ENCODE results near the gene ZNF319. TPM values are rescaled to one million over a fixed set of nuclear protein-coding genes. Genes with fewer than 3 reads are reported as not detected.

ZNF319 gene
- total RNA-seq, 1 donor: 4.3 TPM

- Histone ChIP-seq H3K9me3 (ENCODE audit: low read depth, low read length) (no peaks in the 10 kb centered on the region), H4K20me1 (ENCODE audit: insufficient read depth, low read length) (peaks cover 36% of the 10 kb centered on the region), H3K4me2 (ENCODE audit: insufficient read depth, low read length) (peak overlapping the region; percentile 99), H2AFZ (ENCODE audit: low read length) (peak overlapping the region; percentile 6), H3K4me1 (ENCODE audit: insufficient read depth, low read length) (peaks cover 20% of the 10 kb centered on the region), H3K27me3 (ENCODE audit: insufficient read depth, low read length) (no peaks in the 10 kb centered on the region), H3K36me3 (ENCODE audit: insufficient read depth, low read length) (peaks cover 46% of the 10 kb centered on the region), H3K4me3 (ENCODE audit: insufficient read depth, low read length) (peak overlapping the region; percentile 97), H3K27ac (ENCODE audit: low read depth, low read length) (peak overlapping the region; percentile 45), H3K79me2 (ENCODE audit: insufficient read depth, low read length) (peaks cover 25% of the 10 kb centered on the region)
- peak; percentile 95 for DNase-seq (ENCODE audit: insufficient read length, low spot score, missing footprints)
- peak; percentile 13 for TF ChIP-seq CTCF (IDR thresholded peaks at IDR 0.05; ENCODE audit: extremely low read depth, low read depth, low read length)
These were observed 1.0 kb downstream of the ZNF319 start for GRCh38 chr16:57999366-57999970.

DNA sequence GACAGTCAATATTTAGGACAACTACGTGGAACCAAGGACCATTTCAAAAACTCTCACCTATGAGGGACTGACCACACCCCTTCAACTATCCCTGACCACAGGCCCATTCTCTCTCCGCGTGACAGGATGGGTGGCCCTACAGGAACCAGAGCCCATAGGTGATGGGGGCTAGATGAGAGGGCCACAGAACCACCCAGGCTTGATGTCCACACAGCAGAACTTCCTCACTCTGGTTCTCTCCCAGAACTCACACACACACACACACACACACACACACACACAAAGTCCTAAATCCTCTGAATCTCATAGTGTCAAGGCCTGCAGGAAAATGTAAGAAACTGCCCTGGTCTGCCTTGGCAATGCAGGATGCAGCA lies 1.5 kb downstream of the ZNF319 start:
- DNase-seq (ENCODE audit: insufficient read length, low spot score, missing footprints): no peak
- H2AFZ ChIP-seq (ENCODE audit: low read length): no peak overlapping the region
- peaks cover 25% of the 10 kb centered on the region for H3K79me2 ChIP-seq (ENCODE audit: insufficient read depth, low read length)
- peak overlapping the region; percentile 97 for H3K4me3 ChIP-seq (ENCODE audit: insufficient read depth, low read length)
- H3K4me1 ChIP-seq (ENCODE audit: insufficient read depth, low read length): peaks cover 20% of the 10 kb centered on the region
- H3K27me3 ChIP-seq (ENCODE audit: insufficient read depth, low read length): no peaks in the 10 kb centered on the region
- no peak for TF ChIP-seq CTCF (IDR thresholded peaks at IDR 0.05; ENCODE audit: extremely low read depth, low read depth, low read length)
- H3K4me2 ChIP-seq (ENCODE audit: insufficient read depth, low read length): peak overlapping the region; percentile 99
- H3K27ac ChIP-seq (ENCODE audit: low read depth, low read length): peak overlapping the region; percentile 45
- H3K9me3 ChIP-seq (ENCODE audit: low read depth, low read length): no peaks in the 10 kb centered on the region
- peaks cover 48% of the 10 kb centered on the region for H3K36me3 ChIP-seq (ENCODE audit: insufficient read depth, low read length)
- H4K20me1 ChIP-seq (ENCODE audit: insufficient read depth, low read length): peaks cover 38% of the 10 kb centered on the region

DNA sequence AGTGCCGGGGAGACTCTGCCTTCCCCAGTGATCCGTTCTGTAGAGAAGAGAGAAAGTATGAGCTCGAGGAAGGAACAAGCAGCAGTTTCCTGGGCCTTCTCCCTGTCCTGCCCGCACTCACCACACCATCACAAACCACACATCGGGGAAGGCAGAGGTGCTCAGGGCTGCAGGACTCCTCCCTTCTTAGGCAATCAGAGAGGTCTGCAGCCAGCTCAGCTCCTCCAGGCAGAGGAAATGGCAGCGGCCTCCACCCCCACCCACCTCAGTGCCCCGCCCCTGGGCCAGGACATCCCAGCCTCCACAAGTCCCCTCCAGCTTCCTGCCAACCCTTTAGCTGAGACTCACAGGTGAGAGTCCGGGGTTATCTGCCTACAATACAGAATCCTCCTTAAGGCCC lies 2.0 kb downstream of the ZNF319 start:
- Histone ChIP-seq H3K79me2 (ENCODE audit: insufficient read depth, low read length) (peaks cover 25% of the 10 kb centered on the region), H3K9me3 (ENCODE audit: low read depth, low read length) (no peaks in the 10 kb centered on the region), H3K27ac (ENCODE audit: low read depth, low read length) (no peak overlapping the region), H3K4me1 (ENCODE audit: insufficient read depth, low read length) (peaks cover 20% of the 10 kb centered on the region), H2AFZ (ENCODE audit: low read length) (no peak overlapping the region), H3K36me3 (ENCODE audit: insufficient read depth, low read length) (peaks cover 48% of the 10 kb centered on the region), H3K4me2 (ENCODE audit: insufficient read depth, low read length) (no peak overlapping the region), H3K27me3 (ENCODE audit: insufficient read depth, low read length) (no peaks in the 10 kb centered on the region), H3K4me3 (ENCODE audit: insufficient read depth, low read length) (no peak overlapping the region), H4K20me1 (ENCODE audit: insufficient read depth, low read length) (peaks cover 38% of the 10 kb centered on the region)
- peak; percentile 87 for DNase-seq (ENCODE audit: insufficient read length, low spot score, missing footprints)
- no peak for TF ChIP-seq CTCF (IDR thresholded peaks at IDR 0.05; ENCODE audit: extremely low read depth, low read depth, low read length)

- peaks cover 41% of the 10 kb centered on the region for H4K20me1 ChIP-seq (ENCODE audit: insufficient read depth, low read length)
- H3K4me1 ChIP-seq (ENCODE audit: insufficient read depth, low read length): peaks cover 20% of the 10 kb centered on the region
- no peaks in the 10 kb centered on the region for H3K27me3 ChIP-seq (ENCODE audit: insufficient read depth, low read length)
- H3K4me3 ChIP-seq (ENCODE audit: insufficient read depth, low read length): no peak overlapping the region
- no peaks in the 10 kb centered on the region for H3K9me3 ChIP-seq (ENCODE audit: low read depth, low read length)
- H3K27ac ChIP-seq (ENCODE audit: low read depth, low read length): no peak overlapping the region
- H3K4me2 ChIP-seq (ENCODE audit: insufficient read depth, low read length): no peak overlapping the region
- H2AFZ ChIP-seq (ENCODE audit: low read length): no peak overlapping the region
- DNase-seq (ENCODE audit: insufficient read length, low spot score, missing footprints): peak; percentile 89
- no peak for TF ChIP-seq CTCF (IDR thresholded peaks at IDR 0.05; ENCODE audit: extremely low read depth, low read depth, low read length)
- H3K36me3 ChIP-seq (ENCODE audit: insufficient read depth, low read length): peaks cover 41% of the 10 kb centered on the region
- H3K79me2 ChIP-seq (ENCODE audit: insufficient read depth, low read length): peaks cover 25% of the 10 kb centered on the region
These were observed 2.8 kb downstream of the ZNF319 start for GRCh38 chr16:57997528-57998265.
